AG04449 (cell line): ENCODE results near the gene SNORC.

Experiments used
- CTCF ChIA-PET: fragments of 350-600 bp; formaldehyde crosslinking; extraction: SDS; loops from one replicate; lab custom pipeline; 2021; ENCODE audit warnings: antibody characterized with exemption; lab: Yijun Ruan, JAX
- POLR2A ChIA-PET: fragments of 400-600, 350-600 bp; formaldehyde crosslinking; extraction: SDS; loops from one replicate; lab custom pipeline; 2020; ENCODE audit warnings: antibody characterized with exemption, inconsistent platforms; lab: Yijun Ruan, JAX
- DNase-seq: peaks from one replicate; pipeline ENCODE4 v3.0.0-alpha.2; 2010; ENCODE audit warnings: low read depth, low spot score
- H3K4me3 ChIP-seq: 2 replicates; pipeline ENCODE4 v1.5.1; 2011; ENCODE audit warnings: low read depth, mild to moderate bottlenecking, control low read depth, low read length
- CTCF ChIP-seq: IDR thresholded peaks from one replicate; pipeline ENCODE4 v1.5.1; 2011; ENCODE audit warnings: mild to moderate bottlenecking, moderate library complexity, low read length, control low read depth, inconsistent platforms; ENCODE audit not compliant: insufficient read depth; ENCODE audit errors: missing control alignments

The SNORC gene

GRCh38 chr2:232913903-232914302 is 43.8 kb downstream of the SNORC start:
- ChIA-PET CTCF (no interaction called here), POLR2A (no interaction called here)
- H3K4me3 ChIP-seq = no peak overlapping the region
- no peak for TF ChIP-seq CTCF
- no peak for DNase-seq

GRCh38 chr2:232919141-232919540 is 49.1 kb downstream of the SNORC start:
- no peak overlapping the region for H3K4me3 ChIP-seq
- no peak for TF ChIP-seq CTCF
- DNase-seq = no peak
- ChIA-PET CTCF (no interaction called here), POLR2A (no interaction called here)

- POLR2A ChIA-PET = no interaction called here
- TF ChIP-seq CTCF = no peak
- CTCF ChIA-PET = no interaction called here
- DNase-seq = no peak
- no peak overlapping the region for H3K4me3 ChIP-seq
Measured at GRCh38 chr2:232920055-232920454, 50.0 kb downstream of the SNORC start.

GRCh38 chr2:232920760-232921159 is 50.7 kb downstream of the SNORC start:
- POLR2A ChIA-PET = interaction anchor here (0.6 kb wide), 1 partner anchor 14 kb away, joined by 4 read pairs; no protein-coding TSS in a partner anchor
- no peak for DNase-seq
- H3K4me3 ChIP-seq = no peak overlapping the region
- CTCF ChIA-PET = no interaction called here
- TF ChIP-seq CTCF = no peak

GRCh38 chr2:232924433-232924832 is 54.4 kb downstream of the SNORC start:
- no peak for TF ChIP-seq CTCF
- POLR2A ChIA-PET = no interaction called here
- CTCF ChIA-PET = no interaction called here
- no peak overlapping the region for H3K4me3 ChIP-seq
- DNase-seq = no peak

GRCh38 chr2:232925153-232925820 is 55.2 kb downstream of the SNORC start:
- no peak for DNase-seq
- ChIA-PET CTCF (no interaction called here), POLR2A (no interaction called here)
- no peak overlapping the region for H3K4me3 ChIP-seq
- no peak for TF ChIP-seq CTCF
